GM06990 (cell line): ENCODE data around the gene CRTAC1.

Experiments
- DNase-seq: peaks from one replicate; pipeline ENCODE4 v3.0.0-alpha.2; 2011; ENCODE audit not compliant: insufficient read length; ENCODE audit errors: extremely low read depth
- H3K27me3 ChIP-seq: replicated peaks from 2 replicates; pipeline ENCODE4 v1.6.0; 2011; ENCODE audit warnings: low read length; ENCODE audit not compliant: control insufficient read depth, insufficient read depth
- H3K36me3 ChIP-seq: 2 replicates; pipeline ENCODE4 v1.5.1; 2011; ENCODE audit warnings: low read length; ENCODE audit not compliant: control insufficient read depth, insufficient read depth
- H3K4me3 ChIP-seq: replicated peaks from 2 replicates; pipeline ENCODE4 v1.5.1; 2011; ENCODE audit warnings: low read depth, mild to moderate bottlenecking, control low read depth, low read length
- CTCF ChIP-seq: IDR thresholded peaks from 2 replicates; pipeline ENCODE4 v1.5.1; 2011; ENCODE audit warnings: low read length, control low read depth, mild to moderate bottlenecking, inconsistent platforms; ENCODE audit not compliant: insufficient read depth, poor library complexity, severe bottlenecking

CRTAC1 gene

GRCh38 chr10:98000346-98000745, 30.1 kb downstream of the CRTAC1 start:
- DNase-seq: no peak
- no peak overlapping the region for H3K4me3 ChIP-seq
- TF ChIP-seq CTCF: no peak
- no peaks in the 10 kb centered on the region for H3K27me3 ChIP-seq
- H3K36me3 ChIP-seq: no peaks in the 10 kb centered on the region

- Histone ChIP-seq H3K36me3 (no peaks in the 10 kb centered on the region), H3K4me3 (no peak overlapping the region), H3K27me3 (no peaks in the 10 kb centered on the region)
- no peak for TF ChIP-seq CTCF
- DNase-seq: no peak
Measured at GRCh38 chr10:97999923-98000248, 30.5 kb downstream of the CRTAC1 start.

- Histone ChIP-seq H3K36me3 (no peaks in the 10 kb centered on the region), H3K4me3 (no peak overlapping the region), H3K27me3 (no peaks in the 10 kb centered on the region)
- no peak for DNase-seq
- no peak for TF ChIP-seq CTCF
Measured at GRCh38 chr10:97999066-97999922, 31.1 kb downstream of the CRTAC1 start.

- Histone ChIP-seq H3K27me3 (peaks cover 2% of the 10 kb centered on the region; the same call in 1 of the 2 replicates), H3K36me3 (no peaks in the 10 kb centered on the region), H3K4me3 (no peak overlapping the region)
- no peak for TF ChIP-seq CTCF
- DNase-seq: no peak
Measured at GRCh38 chr10:97991871-97992270, 38.5 kb downstream of the CRTAC1 start.

GRCh38 chr10:97981816-97982215, 48.6 kb downstream of the CRTAC1 start:
- no peaks in the 10 kb centered on the region for H3K36me3 ChIP-seq
- no peak for TF ChIP-seq CTCF
- no peak overlapping the region for H3K4me3 ChIP-seq
- H3K27me3 ChIP-seq: peaks cover 3% of the 10 kb centered on the region
- DNase-seq: no peak

GRCh38 chr10:97977673-97978072, 52.7 kb downstream of the CRTAC1 start:
- H3K4me3 ChIP-seq: no peak overlapping the region
- no peaks in the 10 kb centered on the region; the same call in none of the 2 replicates for H3K27me3 ChIP-seq
- no peak for TF ChIP-seq CTCF
- no peak for DNase-seq
- no peaks in the 10 kb centered on the region for H3K36me3 ChIP-seq
